Fibroblast of lung (primary cell): ENCODE measurements around the gene ITGA2. TPM values are rescaled to one million over a fixed set of nuclear protein-coding genes. Genes with fewer than 3 reads are reported as not detected.

Experiments
- DNase-seq, 2 donors: peaks; one replicate each; pipeline versions ENCODE4 v3.0.0 to v3.0.0-alpha.2; 2010; ENCODE audit warnings: low read depth in 2 of 2
- H2AFZ ChIP-seq: 2 replicates; pipeline ENCODE4 v1.5.1; 2012; ENCODE audit warnings: low read length, control low read depth, inconsistent platforms
- H3K27ac ChIP-seq: 2 replicates; pipeline ENCODE4 v1.5.1; 2011; ENCODE audit warnings: low read length, control low read depth; ENCODE audit not compliant: insufficient read depth
- H3K27me3 ChIP-seq: 2 replicates; pipeline ENCODE4 v1.5.1; 2011; ENCODE audit warnings: mild to moderate bottlenecking, low read length; ENCODE audit not compliant: control insufficient read depth, insufficient read depth
- H3K36me3 ChIP-seq: 2 replicates; pipeline ENCODE4 v1.5.1; 2011; ENCODE audit warnings: low read length; ENCODE audit not compliant: control insufficient read depth, insufficient read depth
- H3K4me1 ChIP-seq: 2 replicates; pipeline ENCODE4 v1.5.1; 2011; ENCODE audit warnings: low read length; ENCODE audit not compliant: control insufficient read depth, insufficient read depth; ENCODE audit errors: extremely low read depth
- H3K4me2 ChIP-seq: 2 replicates; pipeline ENCODE4 v1.5.1; 2011; ENCODE audit warnings: low read length, control low read depth; ENCODE audit not compliant: insufficient read depth; ENCODE audit errors: extremely low read depth
- H3K4me3 ChIP-seq, 4 experiments: fragments of 200-600 bp in 1 of 4; sonication (generic) in 1 of 4; replicated peaks in 1 of 4; 2 replicates each; pipeline ENCODE4 v1.5.1; 2011 to 2016; ENCODE audit warnings: low read length in 4 of 4, low read depth in 3 of 4, mild to moderate bottlenecking in 3 of 4, control low read depth in 2 of 4, inconsistent platforms in 1 of 4, mixed read lengths in 1 of 4; ENCODE audit not compliant: insufficient read depth in 1 of 4; ENCODE audit errors: control extremely low read depth in 1 of 4
- H3K79me2 ChIP-seq: 2 replicates; pipeline ENCODE4 v1.5.1; 2012; ENCODE audit warnings: mild to moderate bottlenecking, low read length, inconsistent platforms; ENCODE audit not compliant: control insufficient read depth, insufficient read depth
- H3K9ac ChIP-seq: 2 replicates; pipeline ENCODE4 v1.5.1; 2011; ENCODE audit warnings: mild to moderate bottlenecking, low read length, control low read depth; ENCODE audit not compliant: insufficient read depth
- H3K9me3 ChIP-seq: 2 replicates; pipeline ENCODE4 v1.5.1; 2012; ENCODE audit warnings: low read depth, low read length; ENCODE audit not compliant: control insufficient read depth, insufficient read depth
- H4K20me1 ChIP-seq: 2 replicates; pipeline ENCODE4 v1.5.1; 2011; ENCODE audit warnings: low read length; ENCODE audit not compliant: control insufficient read depth, insufficient read depth; ENCODE audit errors: extremely low read depth
- EZH2 ChIP-seq: IDR thresholded peaks from 2 replicates; pipeline ENCODE4 v1.5.1; 2012; ENCODE audit warnings: low read length, control low read depth, mild to moderate bottlenecking; ENCODE audit errors: missing control alignments
- polyA plus RNA-seq, 2 donors: library from polyadenylated mRNA; depleted of rRNA in 1 of 2; stranded (reverse) in 1 of 2; unstranded in 1 of 2; fragments of >200 nt; gene quantifications; 2 replicates each; pipeline ENCODE4 v1.2.1, GENCODE V29; 2011 to 2012; ENCODE audit warnings: missing spikeins in 1 of 2
- total RNA-seq: library from RNA; depleted of rRNA; stranded (reverse); fragments of >200 nt; gene quantifications from 2 replicates; pipeline ENCODE4 v1.2.1, GENCODE V29; 2014
- TF ChIP-seq, protein P1 (sequence below), 2 donors: IDR thresholded peaks in 1 of 2; conservative IDR thresholded peaks in 1 of 2; 1 replicate in 1 of 2; 2 replicates in 1 of 2; pipeline ENCODE4 v1.5.1; 2011 to 2012; ENCODE audit warnings: low read length in 2 of 2, control low read depth in 1 of 2, inconsistent platforms in 1 of 2, low read depth in 1 of 2, mild to moderate bottlenecking in 1 of 2

ITGA2 gene
- total and polyA plus RNA-seq, 2 donors (not counting 1 experiment from before 2014, with no cell fraction given): 9.4 to 75.5 TPM

DNA sequence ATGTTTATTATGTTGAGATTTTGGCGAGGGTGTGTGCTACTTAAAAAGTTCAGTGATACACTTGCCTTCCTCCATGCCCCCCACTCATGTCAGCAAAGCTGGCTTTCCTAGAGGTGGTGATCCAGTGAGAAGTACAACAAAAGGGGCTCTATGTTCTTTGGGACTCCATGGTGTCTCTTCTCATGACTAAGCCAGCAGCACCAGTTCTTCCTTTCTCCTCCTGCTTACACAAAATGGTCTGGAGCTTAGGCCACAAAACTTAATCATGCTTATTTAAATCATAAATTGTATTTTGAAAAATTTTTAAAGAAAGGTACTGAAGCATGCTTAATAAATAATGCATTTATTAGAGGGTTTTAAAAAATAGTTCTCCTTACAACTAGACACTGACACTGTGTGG is 98.0 kb downstream of the ITGA2 start:
- Histone ChIP-seq H2AFZ (no peak overlapping the region), H3K27ac (no peak overlapping the region), H3K4me1 (peaks cover 5% of the 10 kb centered on the region)

DNA sequence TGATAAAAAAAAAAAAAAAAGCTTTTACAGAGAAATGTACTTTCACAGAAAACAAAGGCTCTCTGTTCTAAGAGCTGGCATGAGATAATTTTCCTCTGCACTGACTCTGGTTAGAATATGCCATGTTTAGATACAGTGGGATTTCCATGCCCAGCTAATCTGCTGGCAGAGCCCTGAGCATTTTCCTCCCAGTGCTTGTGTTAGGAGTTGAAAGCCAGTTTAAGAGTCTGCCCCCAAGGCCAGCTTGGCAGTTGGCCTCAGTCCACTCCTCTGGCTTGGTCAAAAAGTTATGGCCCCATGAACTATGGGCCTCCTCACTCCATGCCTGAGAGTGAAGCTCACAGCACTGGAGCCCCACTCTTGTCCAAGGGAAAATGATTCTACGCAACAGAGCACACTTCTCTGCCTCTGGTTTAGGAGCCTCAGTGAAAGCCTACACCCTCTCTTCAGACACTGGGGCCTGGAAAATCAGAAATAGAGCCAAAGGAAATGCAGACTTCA is 98.5 kb downstream of the ITGA2 start:
- Histone ChIP-seq H3K9ac (no peak overlapping the region), H2AFZ (no peak overlapping the region), H3K4me2 (no peak overlapping the region), H3K79me2 (no peaks in the 10 kb centered on the region), H3K4me3 (no peak overlapping the region), H3K9me3 (no peaks in the 10 kb centered on the region), H3K27ac (no peak overlapping the region), H3K27me3 (no peaks in the 10 kb centered on the region), H3K36me3 (peaks cover 3% of the 10 kb centered on the region), H3K4me1 (peaks cover 5% of the 10 kb centered on the region), H4K20me1 (no peaks in the 10 kb centered on the region)
- no peak for DNase-seq
- TF ChIP-seq, protein P1, sequence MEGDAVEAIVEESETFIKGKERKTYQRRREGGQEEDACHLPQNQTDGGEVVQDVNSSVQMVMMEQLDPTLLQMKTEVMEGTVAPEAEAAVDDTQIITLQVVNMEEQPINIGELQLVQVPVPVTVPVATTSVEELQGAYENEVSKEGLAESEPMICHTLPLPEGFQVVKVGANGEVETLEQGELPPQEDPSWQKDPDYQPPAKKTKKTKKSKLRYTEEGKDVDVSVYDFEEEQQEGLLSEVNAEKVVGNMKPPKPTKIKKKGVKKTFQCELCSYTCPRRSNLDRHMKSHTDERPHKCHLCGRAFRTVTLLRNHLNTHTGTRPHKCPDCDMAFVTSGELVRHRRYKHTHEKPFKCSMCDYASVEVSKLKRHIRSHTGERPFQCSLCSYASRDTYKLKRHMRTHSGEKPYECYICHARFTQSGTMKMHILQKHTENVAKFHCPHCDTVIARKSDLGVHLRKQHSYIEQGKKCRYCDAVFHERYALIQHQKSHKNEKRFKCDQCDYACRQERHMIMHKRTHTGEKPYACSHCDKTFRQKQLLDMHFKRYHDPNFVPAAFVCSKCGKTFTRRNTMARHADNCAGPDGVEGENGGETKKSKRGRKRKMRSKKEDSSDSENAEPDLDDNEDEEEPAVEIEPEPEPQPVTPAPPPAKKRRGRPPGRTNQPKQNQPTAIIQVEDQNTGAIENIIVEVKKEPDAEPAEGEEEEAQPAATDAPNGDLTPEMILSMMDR (conservative IDR thresholded peaks at IDR 0.05 in 1 of 2, IDR thresholded peaks at IDR 0.05 in 1 of 2; ENCODE audit: low read depth in 1 of 2, low read length in 2 of 2): no peak
- TF ChIP-seq EZH2: no peak

More for the DNA sequence above, 98.0 kb downstream of the ITGA2 start:
- H3K4me3 ChIP-seq: no peak overlapping the region
- H3K9ac ChIP-seq: no peak overlapping the region
- no peak overlapping the region for H3K4me2 ChIP-seq
- no peaks in the 10 kb centered on the region for H3K27me3 ChIP-seq
- no peak for DNase-seq
- H3K79me2 ChIP-seq: no peaks in the 10 kb centered on the region
- TF ChIP-seq, protein P1 (conservative IDR thresholded peaks at IDR 0.05 in 1 of 2, IDR thresholded peaks at IDR 0.05 in 1 of 2; ENCODE audit: low read depth in 1 of 2, low read length in 2 of 2): no peak
- no peak for TF ChIP-seq EZH2
- peaks cover 3% of the 10 kb centered on the region for H3K36me3 ChIP-seq
- H3K9me3 ChIP-seq: no peaks in the 10 kb centered on the region
- no peaks in the 10 kb centered on the region for H4K20me1 ChIP-seq

DNA sequence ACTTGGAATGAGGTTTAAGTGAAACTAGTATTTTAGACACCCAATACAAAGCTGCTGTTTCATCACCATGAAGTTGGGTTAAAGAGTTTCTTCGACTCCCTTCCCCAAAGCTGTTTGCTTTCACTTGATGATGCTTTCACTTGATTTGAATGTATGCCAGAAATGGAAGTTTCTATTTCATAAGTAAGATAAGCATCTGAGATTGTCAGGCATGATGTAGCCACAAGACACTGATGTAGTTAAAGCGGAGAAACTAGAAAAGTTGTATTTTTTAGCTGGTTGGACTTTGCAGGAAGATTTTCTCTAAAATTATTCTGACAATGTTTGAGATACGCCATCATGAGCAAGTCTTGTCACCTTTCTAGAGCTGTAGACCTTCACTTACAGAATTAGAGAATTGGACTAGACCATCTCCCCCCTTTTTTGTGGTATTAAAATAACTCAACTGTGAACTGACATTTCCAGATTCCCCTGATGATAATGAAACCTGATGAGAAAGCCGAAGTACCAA is 100.4 kb downstream of the ITGA2 start:
- no peaks in the 10 kb centered on the region for H3K79me2 ChIP-seq
- H3K9ac ChIP-seq: no peak overlapping the region
- H3K27ac ChIP-seq: no peak overlapping the region
- H4K20me1 ChIP-seq: no peaks in the 10 kb centered on the region
- peak in 1 of 2 donors; percentile 58 for DNase-seq
- H3K4me2 ChIP-seq: peak overlapping the region; percentile 2
- no peaks in the 10 kb centered on the region for H3K9me3 ChIP-seq
- H3K36me3 ChIP-seq: peaks cover 2% of the 10 kb centered on the region
- no peak overlapping the region for H3K4me3 ChIP-seq
- TF ChIP-seq, protein P1 (conservative IDR thresholded peaks at IDR 0.05 in 1 of 2, IDR thresholded peaks at IDR 0.05 in 1 of 2; ENCODE audit: low read depth in 1 of 2, low read length in 2 of 2): no peak
- no peak for TF ChIP-seq EZH2
- peaks cover 5% of the 10 kb centered on the region for H3K4me1 ChIP-seq
- H3K27me3 ChIP-seq: no peaks in the 10 kb centered on the region
- no peak overlapping the region for H2AFZ ChIP-seq
